A673 (cell line): ENCODE results near the gene ST7L. TPM values are rescaled to one million over a fixed set of nuclear protein-coding genes. Genes with fewer than 3 reads are reported as not detected.

Source experiments
- BruUV-seq: library from RNA; stranded (reverse); fragments of 400-500 nt; replicated peaks from 2 replicates; lab custom pipeline; 2021; lab: Mats Ljungman, UMichigan
- CTCF ChIA-PET: fragments of 300-600 bp; sonication (Branson Sonifier 250); formaldehyde crosslinking; loops from one replicate; lab custom pipeline; 2022; ENCODE audit warnings: antibody characterized with exemption; lab: Charles Lee
- POLR2A ChIA-PET: fragments of 300-600 bp; sonication (Branson Sonifier 250); formaldehyde crosslinking; loops from one replicate; lab custom pipeline; 2022; ENCODE audit warnings: antibody characterized with exemption; ENCODE audit not compliant: low non-redundant PET; lab: Charles Lee
- DNase-seq: peaks from one replicate; pipeline ENCODE4 v3.0.0-alpha.2; 2015; ENCODE audit warnings: low spot score
- H3K27ac ChIP-seq: fragments of 200-600 bp; sonication (generic); 2 replicates; pipeline ENCODE4 v1.5.1; 2016; ENCODE audit warnings: mixed run types, low read depth, mild to moderate bottlenecking, mixed read lengths, antibody characterized with exemption, low read length; ENCODE audit not compliant: poor library complexity, severe bottlenecking
- H3K27me3 ChIP-seq: fragments of 200-600 bp; sonication (generic); replicated peaks from 2 replicates; pipeline ENCODE4 v1.6.1; 2017; ENCODE audit warnings: mixed run types, low read depth, mild to moderate bottlenecking, mixed read lengths, antibody characterized with exemption, low read length; ENCODE audit not compliant: insufficient read depth, poor library complexity
- H3K36me3 ChIP-seq: fragments of 200-600 bp; sonication (generic); 2 replicates; pipeline ENCODE4 v1.6.1; 2016; ENCODE audit warnings: mixed run types, mild to moderate bottlenecking, mixed read lengths, antibody characterized with exemption, low read length; ENCODE audit not compliant: insufficient read depth, poor library complexity, severe bottlenecking
- H3K4me1 ChIP-seq: fragments of 200-600 bp; sonication (generic); 2 replicates; pipeline ENCODE4 v1.6.1; 2017; ENCODE audit warnings: mixed run types, mild to moderate bottlenecking, mixed read lengths, antibody characterized with exemption, low read length; ENCODE audit not compliant: insufficient read depth, poor library complexity, severe bottlenecking
- H3K4me3 ChIP-seq: fragments of 200-600 bp; sonication (generic); 2 replicates; pipeline ENCODE4 v1.5.1; 2016; ENCODE audit warnings: low read depth, mixed run types, mild to moderate bottlenecking, mixed read lengths, low read length; ENCODE audit not compliant: poor library complexity, severe bottlenecking
- H3K9me3 ChIP-seq: fragments of 200-600 bp; sonication (generic); 2 replicates; pipeline ENCODE4 v1.6.1; 2016; ENCODE audit warnings: mixed run types, low read depth, mild to moderate bottlenecking, mixed read lengths, antibody characterized with exemption, low read length; ENCODE audit not compliant: poor library complexity, severe bottlenecking
- CTCF ChIP-seq: fragments of 300-800, 200-600 bp; sonication (generic); conservative IDR thresholded peaks from 2 replicates; pipeline ENCODE4 v1.5.1; 2017; ENCODE audit warnings: low read depth, mild to moderate bottlenecking, antibody characterized with exemption, low read length, moderate library complexity, mixed read lengths
- EZH2 ChIP-seq: fragments of 200-600 bp; sonication (generic); IDR thresholded peaks from 2 replicates; pipeline ENCODE4 v1.6.1; 2017; ENCODE audit warnings: borderline replicate concordance, low read depth, mild to moderate bottlenecking, mixed read lengths, antibody characterized with exemption, low read length; ENCODE audit not compliant: poor library complexity, severe bottlenecking
- intact Hi-C: fragments of 100-400 bp; cut with micrococcal nuclease; formaldehyde crosslinking; loops from one replicate; pipeline ENCODE4 v1.10.0; 2022; ENCODE audit not compliant: unreplicated experiment
- total RNA-seq: library from RNA; stranded (reverse); gene quantifications from 2 replicates; pipeline ENCODE4 v1.2.3, GENCODE V29; 2021

The ST7L gene
- total RNA-seq, 1 experiment from 2014 or later, result 29.6 TPM

GRCh38 chr1:112544011-112544688 is 74.8 kb downstream of the ST7L start:
- no peak overlapping the region for H3K4me3 ChIP-seq

GRCh38 chr1:112542206-112542973 is 76.6 kb downstream of the ST7L start:
- BruUV-seq, result no TSS peak
- ChIA-PET CTCF (no interaction called here), POLR2A (no interaction called here)
- H3K4me1 ChIP-seq, result no peaks in the 10 kb centered on the region
- H3K4me3 ChIP-seq, result no peak overlapping the region
- H3K27ac ChIP-seq, result no peak overlapping the region
- peaks cover 8% of the 10 kb centered on the region for H3K36me3 ChIP-seq
- TF ChIP-seq EZH2, result no peak
- TF ChIP-seq CTCF, result no peak
- intact Hi-C loops, result no loop called here
- no peak for DNase-seq
- no peaks in the 10 kb centered on the region for H3K9me3 ChIP-seq
- no peaks in the 10 kb centered on the region for H3K27me3 ChIP-seq

More at GRCh38 chr1:112544011-112544688, 74.8 kb downstream of the ST7L start:
- H3K9me3 ChIP-seq, result no peaks in the 10 kb centered on the region
- H3K36me3 ChIP-seq, result peaks cover 8% of the 10 kb centered on the region
- POLR2A ChIA-PET, result no interaction called here
- DNase-seq, result peak; percentile 54
- CTCF ChIA-PET, result no interaction called here
- H3K27ac ChIP-seq, result no peak overlapping the region
- BruUV-seq, result no TSS peak
- H3K27me3 ChIP-seq, result no peaks in the 10 kb centered on the region
- no peaks in the 10 kb centered on the region for H3K4me1 ChIP-seq
- intact Hi-C loops, result no loop called here
- TF ChIP-seq EZH2, result no peak
- no peak for TF ChIP-seq CTCF

- TF ChIP-seq EZH2 (no peak), CTCF (no peak)
- no peak for DNase-seq
- intact Hi-C loops, result no loop called here
- POLR2A ChIA-PET, result no interaction called here
- no TSS peak for BruUV-seq
- peaks cover 8% of the 10 kb centered on the region for H3K36me3 ChIP-seq
- H3K4me3 ChIP-seq, result no peak overlapping the region
- no peak overlapping the region for H3K27ac ChIP-seq
- H3K9me3 ChIP-seq, result no peaks in the 10 kb centered on the region
- no peaks in the 10 kb centered on the region for H3K27me3 ChIP-seq
- H3K4me1 ChIP-seq, result no peaks in the 10 kb centered on the region
- CTCF ChIA-PET, result interaction anchor here (0.7 kb wide), 1 partner anchor 179 kb away, joined by 3 read pairs; no protein-coding TSS in a partner anchor
Measured at GRCh38 chr1:112541299-112541698, 77.6 kb downstream of the ST7L start.
